Stimulated activated CD8-positive, alpha-beta memory T cell treated with anti-CD3 and anti-CD28 coated beads, Interleukin-15, amount 100 ng/mL, for 48 hours (primary cell): ENCODE results near the gene UQCR11.

Experiments
- DNase-seq, 2 donors: peaks; one replicate each; pipeline ENCODE4 v3.0.0-alpha.2; 2020; ENCODE audit warnings: low read depth in 2 of 2

The UQCR11 gene

GRCh38 chr19:1568320-1569019 lies 36.8 kb downstream of the UQCR11 start, which contains the start of gene MEX3D:
Gene MEX3D (minus strand): TSS chr19:1568325. CDS start chr19:1568058, 267 bp downstream.
- peak; percentile 70 to 73 for DNase-seq

DNA sequence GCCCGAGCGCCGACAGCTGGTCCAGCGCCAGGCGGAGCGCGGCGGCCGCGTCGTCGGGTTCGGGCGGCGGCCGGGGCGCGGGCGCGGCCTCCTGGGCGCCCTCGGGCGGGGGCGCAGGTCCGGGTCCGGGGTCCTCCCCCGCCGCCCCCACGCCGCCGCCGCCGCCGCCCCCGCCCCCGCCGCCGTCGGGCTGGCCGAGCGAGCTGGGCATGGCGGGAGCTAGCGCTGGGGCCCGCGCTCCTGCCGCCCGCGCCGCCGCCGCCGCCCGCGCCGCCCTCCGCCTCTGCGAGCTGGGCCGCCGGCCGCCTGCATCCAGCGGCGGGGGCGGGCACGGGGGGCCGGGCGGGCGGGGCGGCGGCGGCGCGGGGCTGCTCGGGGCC lies 37.4 kb downstream of the UQCR11 start:
- DNase-seq: no peak

DNA sequence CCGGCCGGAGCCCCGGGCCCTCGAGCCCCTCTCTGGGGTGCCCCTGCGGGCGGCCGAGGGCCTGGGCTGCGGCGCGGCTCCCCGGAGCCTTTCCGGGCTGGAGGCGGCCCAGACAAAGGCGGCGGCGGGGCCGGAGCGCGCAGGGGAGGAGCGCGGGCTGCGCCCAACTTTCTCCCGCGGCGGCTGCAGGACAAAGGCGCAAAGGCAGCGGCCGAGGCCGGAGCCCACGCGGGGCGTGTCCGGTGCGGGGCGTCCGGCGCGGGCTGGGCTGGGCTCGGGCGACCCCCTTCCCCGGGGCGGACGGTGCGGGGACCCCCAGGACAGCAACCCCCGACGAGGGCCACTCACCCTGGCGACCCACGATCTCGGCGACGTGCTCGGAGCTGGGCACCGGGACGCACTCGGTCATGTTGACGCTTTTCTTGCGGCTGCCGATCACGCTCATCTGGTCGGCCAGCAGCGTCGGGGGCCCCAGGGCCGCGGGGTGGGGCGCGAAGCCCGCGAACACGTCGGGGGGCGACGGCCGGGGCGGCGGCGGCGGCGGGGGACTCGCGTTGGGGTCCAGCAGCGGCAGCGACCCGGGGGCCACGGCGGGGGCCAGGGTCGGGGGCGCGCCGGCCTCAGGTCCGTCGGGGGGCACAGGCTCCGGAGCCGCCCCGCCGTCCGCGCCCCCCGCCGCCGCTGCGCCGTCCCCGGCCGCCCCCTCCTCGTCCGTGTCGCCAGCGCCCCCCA lies 38.0 kb downstream of the UQCR11 start:
- no peak for DNase-seq

GRCh38 chr19:1566392-1567115 lies 38.7 kb downstream of the UQCR11 start:
- no peak for DNase-seq

GRCh38 chr19:1563251-1563650 lies 42.0 kb downstream of the UQCR11 start:
- DNase-seq: no peak

GRCh38 chr19:1561236-1561842 lies 43.9 kb downstream of the UQCR11 start:
- no peak for DNase-seq

DNA sequence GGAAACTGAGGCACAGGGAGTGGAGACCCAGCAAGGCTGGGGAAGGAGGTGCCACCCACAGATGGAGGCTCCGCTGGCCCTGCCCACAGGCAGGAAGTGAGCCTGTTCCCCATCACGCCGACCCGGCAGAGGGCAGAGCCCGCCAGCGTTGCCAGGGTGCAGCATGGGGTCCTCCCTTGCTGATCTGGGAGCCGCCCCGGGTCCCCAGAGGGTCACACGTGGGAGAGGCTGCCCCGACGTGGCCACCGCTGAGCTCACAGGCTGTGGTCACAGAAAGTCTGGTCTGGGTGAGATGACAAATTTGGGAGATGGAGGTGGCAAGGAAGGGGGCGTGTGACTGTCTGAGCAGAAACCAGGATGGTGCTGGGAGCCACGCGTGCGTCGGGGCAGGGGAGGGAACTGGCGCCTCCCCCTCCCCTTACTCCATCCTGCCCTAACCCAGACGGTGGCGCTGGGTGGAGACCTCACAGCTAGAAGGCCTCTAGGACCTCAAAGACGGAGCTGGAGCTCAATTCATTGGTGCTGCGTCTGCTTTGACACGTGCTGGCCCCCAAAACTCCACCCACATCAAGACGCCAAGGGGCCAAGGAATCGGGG lies 44.9 kb downstream of the UQCR11 start:
- DNase-seq: no peak

DNA sequence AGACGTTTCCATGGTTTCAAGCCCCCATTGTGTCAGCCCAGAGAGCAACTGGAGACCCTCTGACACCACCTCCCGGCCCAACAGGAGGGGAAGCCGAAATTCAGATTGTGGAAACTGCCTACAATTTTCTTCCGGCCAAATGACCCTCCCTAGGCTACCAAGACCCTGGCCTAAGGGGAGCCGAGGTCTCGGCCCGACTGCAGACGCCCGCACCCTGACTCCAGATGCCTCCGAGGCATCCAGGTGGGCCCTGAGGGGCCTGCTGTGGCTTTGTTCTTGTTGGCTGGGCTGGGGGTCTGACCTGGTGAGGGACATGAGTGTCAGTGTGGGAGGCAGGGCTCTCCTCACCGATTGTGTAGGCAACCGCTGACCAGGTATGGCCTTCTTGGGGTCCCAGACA lies 46.7 kb downstream of the UQCR11 start:
- no peak for DNase-seq

- no peak for DNase-seq
Observed at GRCh38 chr19:1556390-1557070, 48.7 kb downstream of the UQCR11 start.

GRCh38 chr19:1555487-1556389 lies 49.5 kb downstream of the UQCR11 start:
- no peak for DNase-seq

DNA sequence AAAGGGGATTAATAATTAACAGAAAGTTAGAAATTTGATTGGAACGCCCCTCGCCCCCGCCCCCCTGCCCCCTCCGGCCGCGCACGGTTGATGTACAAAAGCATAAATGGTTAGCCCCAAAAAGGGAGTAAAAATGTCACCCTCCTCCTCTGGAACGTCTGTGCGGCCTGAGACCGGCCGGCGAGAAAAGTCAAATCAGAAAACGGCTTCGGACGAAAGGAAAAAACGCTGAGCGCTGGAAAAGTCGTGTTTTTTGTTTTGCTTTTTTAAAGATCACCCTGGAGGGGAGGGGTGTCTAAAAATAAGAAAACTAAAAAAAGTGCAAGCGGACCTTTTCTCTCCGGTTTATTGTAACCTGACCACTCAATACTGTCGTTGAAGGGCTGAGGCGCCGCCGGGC lies 50.3 kb downstream of the UQCR11 start:
- no peak for DNase-seq

DNA sequence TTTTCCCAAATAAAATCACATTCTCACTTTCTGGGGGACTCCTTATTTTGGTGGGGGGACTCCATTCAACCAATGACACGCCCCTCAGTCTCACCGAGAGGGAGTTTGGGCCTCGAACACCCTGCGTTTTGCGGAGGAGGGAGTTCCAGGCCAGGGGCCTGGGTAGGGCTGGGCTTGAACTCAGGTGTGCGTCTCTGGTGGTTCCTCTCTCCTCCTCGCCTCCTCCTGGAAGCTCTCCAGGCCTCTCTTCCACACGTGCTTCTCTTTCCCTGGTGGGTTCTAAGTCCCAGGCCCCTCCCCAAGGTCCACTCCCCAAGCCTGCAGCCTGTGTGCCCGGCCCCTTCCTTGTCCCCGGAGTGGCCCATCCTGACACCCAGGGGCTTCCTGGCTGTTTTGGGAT lies 51.8 kb downstream of the UQCR11 start:
- no peak for DNase-seq

GRCh38 chr19:1551068-1552040 lies 53.9 kb downstream of the UQCR11 start:
- no peak for DNase-seq

DNA sequence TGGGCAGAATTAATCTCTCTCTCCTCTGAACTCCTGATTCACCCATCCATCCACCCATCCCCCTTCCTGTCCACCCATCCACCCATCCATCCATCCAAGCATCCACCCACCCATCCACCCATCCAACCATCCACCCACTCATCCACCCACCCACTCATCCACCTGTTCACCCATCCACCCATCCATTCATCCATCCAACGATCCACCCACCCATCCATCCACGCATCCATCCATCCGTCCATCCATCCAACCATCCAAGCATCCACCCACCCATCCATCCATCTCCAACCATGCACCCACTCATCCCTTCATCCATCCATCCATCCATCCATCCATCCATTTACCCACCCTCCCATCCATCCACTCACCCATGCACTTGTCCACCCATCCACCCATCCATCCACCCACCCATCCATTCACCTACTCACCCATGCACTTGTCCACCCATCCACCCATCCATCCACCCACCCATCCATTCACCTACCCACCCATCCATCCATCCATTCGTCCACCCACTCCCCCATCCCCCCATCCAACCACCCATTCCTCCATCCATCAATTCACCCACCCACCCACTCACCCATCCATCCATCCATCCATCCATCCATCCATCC lies 55.8 kb downstream of the UQCR11 start:
- DNase-seq: no peak
